Measurements from ENCODE around the gene ZBTB18.

DNA sequence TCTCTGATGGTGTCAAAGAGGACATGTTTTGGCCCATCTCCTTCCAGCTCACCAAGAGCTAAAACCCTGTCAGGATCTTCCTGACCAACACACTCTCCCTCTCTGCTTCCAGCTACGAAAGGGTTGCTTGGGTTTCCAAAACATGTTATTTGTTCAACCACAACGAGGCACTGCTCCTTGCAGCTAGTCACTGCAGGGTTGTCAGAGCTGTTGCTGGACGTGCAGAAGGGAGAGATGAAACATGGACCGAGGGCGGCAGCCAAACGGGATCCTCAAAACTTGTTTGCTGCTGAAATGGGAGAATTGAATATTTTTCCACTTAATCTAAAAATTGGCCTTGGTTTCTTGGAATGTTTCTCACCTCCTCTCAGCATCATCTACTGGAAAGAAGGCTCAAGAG, 12.4 kb downstream of the ZBTB18 start:
- TF ChIP-seq, protein P1, sequence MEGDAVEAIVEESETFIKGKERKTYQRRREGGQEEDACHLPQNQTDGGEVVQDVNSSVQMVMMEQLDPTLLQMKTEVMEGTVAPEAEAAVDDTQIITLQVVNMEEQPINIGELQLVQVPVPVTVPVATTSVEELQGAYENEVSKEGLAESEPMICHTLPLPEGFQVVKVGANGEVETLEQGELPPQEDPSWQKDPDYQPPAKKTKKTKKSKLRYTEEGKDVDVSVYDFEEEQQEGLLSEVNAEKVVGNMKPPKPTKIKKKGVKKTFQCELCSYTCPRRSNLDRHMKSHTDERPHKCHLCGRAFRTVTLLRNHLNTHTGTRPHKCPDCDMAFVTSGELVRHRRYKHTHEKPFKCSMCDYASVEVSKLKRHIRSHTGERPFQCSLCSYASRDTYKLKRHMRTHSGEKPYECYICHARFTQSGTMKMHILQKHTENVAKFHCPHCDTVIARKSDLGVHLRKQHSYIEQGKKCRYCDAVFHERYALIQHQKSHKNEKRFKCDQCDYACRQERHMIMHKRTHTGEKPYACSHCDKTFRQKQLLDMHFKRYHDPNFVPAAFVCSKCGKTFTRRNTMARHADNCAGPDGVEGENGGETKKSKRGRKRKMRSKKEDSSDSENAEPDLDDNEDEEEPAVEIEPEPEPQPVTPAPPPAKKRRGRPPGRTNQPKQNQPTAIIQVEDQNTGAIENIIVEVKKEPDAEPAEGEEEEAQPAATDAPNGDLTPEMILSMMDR (conservative IDR thresholded peaks at IDR 0.05 in 1 of 2, IDR thresholded peaks at IDR 0.05 in 1 of 2; ENCODE audit: extremely low read depth in 1 of 2, insufficient read depth in 1 of 2, low read depth in 1 of 2, low read length in 2 of 2): no peak
- TF ChIP-seq EZH2 (IDR thresholded peaks at IDR 0.05; ENCODE audit: borderline replicate concordance, low read length): no peak

Measured in mammary epithelial cell (primary cell).